RWPE1 (cell line): ENCODE data around the gene PRPF8.
"Not testable (repeated sequence)": the region's sequence is repeated elsewhere in the genome, so short reads cannot be mapped to it uniquely, and the experiment has no call there.

Source experiments
- CTCF ChIA-PET: fragments of 350-600 bp; sonication (Branson Sonifier 250); formaldehyde crosslinking; extraction: SDS; loops from one replicate; lab custom pipeline; 2021; lab: Yijun Ruan, JAX
- POLR2A ChIA-PET: fragments of 400-600 bp; formaldehyde crosslinking; extraction: SDS; loops from one replicate; lab custom pipeline; 2020; ENCODE audit warnings: antibody characterized with exemption; ENCODE audit not compliant: low non-redundant PET; lab: Yijun Ruan, JAX
- DNase-seq: peaks from one replicate; pipeline ENCODE4 v3.0.0; 2012; ENCODE audit warnings: low spot score
- H3K27ac ChIP-seq: fragments of 450-650 bp; 2 replicates; pipeline ENCODE4 v1.5.1; 2017
- CTCF ChIP-seq: fragments of 450-650 bp; conservative IDR thresholded peaks from 2 replicates; pipeline ENCODE4 v1.5.1; 2017; ENCODE audit warnings: low read depth, mild to moderate bottlenecking

Gene PRPF8

DNA sequence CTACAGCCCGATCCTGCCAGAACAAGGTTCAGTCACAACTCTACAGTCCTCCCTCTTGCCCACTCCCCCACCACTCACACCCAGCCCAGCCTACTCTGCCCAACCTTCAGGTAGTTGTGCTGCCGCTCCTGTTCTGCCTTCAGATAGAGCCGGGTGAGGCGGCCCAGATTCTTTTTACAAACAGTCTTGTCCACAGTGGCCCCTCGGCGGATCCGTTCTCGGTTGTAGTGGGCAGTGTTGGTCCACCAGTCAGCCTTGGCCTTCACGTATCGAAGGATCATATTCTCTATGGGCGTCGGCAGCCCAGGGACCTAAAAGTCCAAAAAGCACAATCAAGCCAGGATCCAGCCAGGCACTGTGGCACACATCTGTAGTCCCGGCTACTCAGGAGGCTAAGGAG is 8.3 kb downstream of the PRPF8 start:
- no peak for DNase-seq
- POLR2A ChIA-PET, result no interaction called here
- H3K27ac ChIP-seq, result no peak overlapping the region
- TF ChIP-seq CTCF, result no peak
- CTCF ChIA-PET, result no interaction called here

- no peak for DNase-seq
- ChIA-PET POLR2A (no interaction called here), CTCF (interaction anchor here (0.5 to 0.6 kb wide), 2 partner anchors 48 to 110 kb away, joined by 3 read pairs; no protein-coding TSS in a partner anchor)
These were observed 11.5 kb downstream of the PRPF8 start for GRCh38 chr17:1673041-1673785.

DNA sequence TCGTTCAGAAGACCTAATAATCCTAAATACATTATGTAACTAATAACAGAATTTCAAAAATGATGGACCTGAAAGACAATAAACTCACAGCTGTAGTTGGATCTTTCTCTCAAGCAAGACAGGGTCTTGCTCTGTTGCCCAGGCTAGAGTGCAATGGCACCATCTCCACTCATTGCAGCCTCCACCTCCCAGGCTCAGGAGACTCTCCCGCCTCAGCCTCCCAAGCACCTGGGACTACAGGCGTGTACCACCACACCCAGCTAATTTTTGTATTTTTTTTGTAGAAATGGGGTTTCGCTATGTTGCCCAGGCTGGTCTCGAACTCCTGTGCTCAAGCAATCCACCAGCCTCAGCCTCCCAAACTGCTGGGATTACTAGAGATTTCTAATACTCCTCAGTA is 20.7 kb downstream of the PRPF8 start:
- H3K27ac ChIP-seq, CTCF ChIA-PET, POLR2A ChIA-PET, DNase-seq: not testable (repeated sequence)

More at GRCh38 chr17:1673041-1673785, 11.5 kb downstream of the PRPF8 start:
- peak overlapping the region; percentile 37 for H3K27ac ChIP-seq
- no peak for TF ChIP-seq CTCF

GRCh38 chr17:1661045-1661444 is 23.6 kb downstream of the PRPF8 start:
- no peak for TF ChIP-seq CTCF
- CTCF ChIA-PET, result interaction anchor here (0.6 to 1.6 kb wide), 2 partner anchors 9 to 1003 kb away, joined by 3 to 4 read pairs; no protein-coding TSS in a partner anchor

DNA sequence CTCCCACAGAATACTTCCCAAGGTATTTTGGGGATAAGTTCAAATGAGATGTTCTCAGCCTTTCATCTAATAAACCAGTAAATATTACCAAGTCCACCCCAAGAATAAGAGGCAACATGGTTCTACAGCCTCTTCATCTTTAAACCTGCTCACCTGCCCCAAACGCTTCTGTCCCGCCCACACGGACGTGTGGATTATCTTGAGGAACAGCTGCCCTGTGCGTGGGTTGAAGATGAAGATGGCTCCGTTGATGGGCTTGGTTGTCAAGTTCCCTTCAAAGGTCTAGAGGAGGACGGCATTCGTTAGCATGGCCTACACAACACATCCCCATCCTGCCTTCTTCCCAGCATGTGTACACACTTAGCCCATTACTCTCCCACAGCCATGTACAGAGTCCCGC is 26.6 kb downstream of the PRPF8 start:
- ChIA-PET POLR2A (interaction anchor here (0.6 kb wide), 1 partner anchor 9 kb away, joined by 4 read pairs; no protein-coding TSS in a partner anchor), CTCF (no interaction called here)
- no peak for TF ChIP-seq CTCF
- H3K27ac ChIP-seq, result no peak overlapping the region
- DNase-seq, result no peak

More at GRCh38 chr17:1661045-1661444, 23.6 kb downstream of the PRPF8 start:
- peak overlapping the region; percentile 6; the same call in 1 of the 2 replicates for H3K27ac ChIP-seq
- DNase-seq, result no peak
- POLR2A ChIA-PET, result interaction anchor here (0.5 to 0.6 kb wide), 2 partner anchors 12 to 22 kb away, joined by 3 read pairs; partner anchors contain the start of gene RILP

GRCh38 chr17:1653735-1654134 is 30.9 kb downstream of the PRPF8 start:
- DNase-seq, result no peak
- POLR2A ChIA-PET, result no interaction called here
- TF ChIP-seq CTCF, result no peak
- H3K27ac ChIP-seq, result peak overlapping the region; percentile 23
- CTCF ChIA-PET, result no interaction called here

DNA sequence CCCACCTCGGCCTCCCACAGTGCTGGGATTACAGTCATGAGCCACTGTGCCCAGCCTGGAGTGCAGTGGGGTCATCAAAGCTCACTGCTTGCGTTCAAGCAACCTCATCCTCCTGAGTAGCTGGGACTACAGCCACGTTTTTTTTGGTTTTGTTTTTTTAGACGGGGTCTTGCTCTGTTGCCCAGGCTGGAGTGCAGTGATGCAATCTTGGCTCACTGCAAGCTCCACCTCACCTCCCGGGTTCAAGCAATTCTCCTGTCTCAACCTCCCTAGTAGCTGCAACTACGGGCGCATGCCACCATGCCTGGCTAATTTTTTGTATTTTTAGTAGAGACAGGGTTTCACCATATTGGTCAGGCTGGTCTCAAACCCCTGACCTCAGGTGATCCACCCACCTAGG is 31.9 kb downstream of the PRPF8 start:
- POLR2A ChIA-PET, DNase-seq: not testable (repeated sequence)
- CTCF ChIA-PET, result interaction anchor here (0.6 kb wide), 3 partner anchors 12 to 1044 kb away, joined by 3 to 8 read pairs (median 3); no protein-coding TSS in a partner anchor
- H3K27ac ChIP-seq, result peak overlapping the region; percentile 100
